IMR-90 (cell line): ENCODE results near the gene KATNAL2. TPM values are rescaled to one million over a fixed set of nuclear protein-coding genes. Genes with fewer than 3 reads are reported as not detected.

Experiments used
- ATAC-seq: fragments of 200-7000 bp; cut with Tn5 transposase; 2 replicates; pipeline ENCODE4 v1.9.1; 2020; ENCODE audit warnings: low read depth, mild to moderate bottlenecking, moderate library complexity
- Bru-seq: library from RNA; stranded (reverse); fragments of 400-500 nt; gene quantifications from one replicate; lab custom pipeline; 2021; lab: Mats Ljungman, UMichigan
- BruChase-seq, 2 experiments: library from RNA; stranded (reverse); fragments of 400-500 nt; gene quantifications; one replicate each; lab custom pipeline; 2021; lab: Mats Ljungman, UMichigan
- BruUV-seq: library from RNA; stranded (reverse); fragments of 400-500 nt; replicated peaks from 2 replicates; lab custom pipeline; 2021; lab: Mats Ljungman, UMichigan
- CTCF ChIA-PET: fragments of 300-600 bp; formaldehyde crosslinking; extraction: SDS; loops from one replicate; lab custom pipeline; 2021; ENCODE audit warnings: antibody characterized with exemption; lab: Yijun Ruan, JAX
- POLR2A ChIA-PET: fragments of 300-600 bp; sonication (Branson Sonifier 250); formaldehyde crosslinking; loops from one replicate; lab custom pipeline; 2022; ENCODE audit warnings: antibody characterized with exemption; ENCODE audit not compliant: unreplicated experiment; lab: Charles Lee
- DNase-seq: peaks from one replicate; pipeline ENCODE4 v3.0.0; 2013
- H2AFZ ChIP-seq: replicated peaks from 2 replicates; pipeline ENCODE3; 2013; ENCODE audit warnings: low read length, mild to moderate bottlenecking; ENCODE audit not compliant: poor library complexity
- H2AK5ac ChIP-seq: 2 replicates; pipeline ENCODE4 v1.6.1; 2013; ENCODE audit warnings: low read depth, low read length, inconsistent platforms
- H2AK9ac ChIP-seq: replicated peaks from 2 replicates; pipeline ENCODE3; 2013; ENCODE audit warnings: mild to moderate bottlenecking, low read depth, low read length, moderate library complexity; ENCODE audit not compliant: poor library complexity
- H2BK120ac ChIP-seq: 2 replicates; pipeline ENCODE4 v1.6.1; 2013; ENCODE audit warnings: low read depth, low read length, inconsistent platforms
- H2BK15ac ChIP-seq: 3 replicates; pipeline ENCODE4 v1.6.1; 2013; ENCODE audit warnings: low read depth, low read length, inconsistent platforms
- H2BK20ac ChIP-seq: 2 replicates; pipeline ENCODE4 v1.6.1; 2013; ENCODE audit warnings: low read depth, mild to moderate bottlenecking, inconsistent platforms, low read length, moderate library complexity
- H2BK5ac ChIP-seq: 2 replicates; pipeline ENCODE4 v1.6.1; 2013; ENCODE audit warnings: mild to moderate bottlenecking, low read depth, low read length, inconsistent platforms; ENCODE audit not compliant: poor library complexity, severe bottlenecking
- H3K14ac ChIP-seq: replicated peaks from 2 replicates; pipeline ENCODE4 v1.6.1; 2013; ENCODE audit warnings: low read depth, low read length, inconsistent platforms
- H3K18ac ChIP-seq: 2 replicates; pipeline ENCODE4 v1.6.1; 2013; ENCODE audit warnings: low read depth, low read length, control low read depth
- H3K23ac ChIP-seq: 2 replicates; pipeline ENCODE4 v1.6.1; 2013; ENCODE audit warnings: low read depth, low read length, inconsistent platforms
- H3K27ac ChIP-seq: 2 replicates; pipeline ENCODE4 v1.5.1; 2013; ENCODE audit warnings: mild to moderate bottlenecking, control low read depth, low read length; ENCODE audit not compliant: insufficient read depth
- H3K27me3 ChIP-seq: 2 replicates; pipeline ENCODE4 v1.6.1; 2013; ENCODE audit warnings: low read length; ENCODE audit not compliant: control insufficient read depth, insufficient read depth
- H3K36me3 ChIP-seq: 2 replicates; pipeline ENCODE4 v1.6.1; 2013; ENCODE audit warnings: low read length, mixed read lengths; ENCODE audit not compliant: control insufficient read depth, insufficient read depth
- H3K4ac ChIP-seq: 2 replicates; pipeline ENCODE4 v1.6.1; 2013; ENCODE audit warnings: low read depth, low read length, inconsistent platforms
- H3K4me1 ChIP-seq: 2 replicates; pipeline ENCODE4 v1.6.1; 2013; ENCODE audit warnings: low read length, mixed read lengths; ENCODE audit not compliant: control insufficient read depth, insufficient read depth
- H3K4me2 ChIP-seq: 2 replicates; pipeline ENCODE4 v1.6.1; 2013; ENCODE audit warnings: low read depth, mild to moderate bottlenecking, control low read depth, low read length, moderate library complexity
- H3K4me3 ChIP-seq: 2 replicates; pipeline ENCODE4 v1.5.1; 2013; ENCODE audit warnings: low read depth, mild to moderate bottlenecking, control low read depth, low read length, moderate library complexity; ENCODE audit not compliant: insufficient read depth
- H3K56ac ChIP-seq: 2 replicates; pipeline ENCODE4 v1.6.1; 2013; ENCODE audit warnings: low read length, inconsistent platforms; ENCODE audit not compliant: insufficient read depth; ENCODE audit errors: extremely low read depth
- H3K79me1 ChIP-seq, 2 experiments: 2 replicates each; pipeline ENCODE4 v1.6.1; 2013; ENCODE audit warnings: low read length in 2 of 2, inconsistent platforms in 1 of 2, low read depth in 1 of 2
- H3K9ac ChIP-seq: 2 replicates; pipeline ENCODE4 v1.6.1; 2013; ENCODE audit warnings: low read depth, low read length, control low read depth
- H3K9me1 ChIP-seq: 2 replicates; pipeline ENCODE4 v1.6.1; 2013; ENCODE audit warnings: low read length, inconsistent platforms; ENCODE audit not compliant: insufficient read depth
- H3K9me3 ChIP-seq: 2 replicates; pipeline ENCODE4 v1.6.1; 2013; ENCODE audit warnings: low read length; ENCODE audit not compliant: control insufficient read depth, insufficient read depth
- H4K20me1 ChIP-seq: 2 replicates; pipeline ENCODE4 v1.6.1; 2013; ENCODE audit warnings: low read length, inconsistent platforms; ENCODE audit not compliant: insufficient read depth
- H4K5ac ChIP-seq: 2 replicates; pipeline ENCODE4 v1.6.1; 2013; ENCODE audit warnings: mild to moderate bottlenecking, low read depth, low read length, control low read depth
- H4K8ac ChIP-seq, 2 experiments: 2 replicates each; pipeline ENCODE4 v1.6.1; 2013; ENCODE audit warnings: low read depth in 2 of 2, low read length in 2 of 2, control low read depth in 1 of 2, inconsistent platforms in 1 of 2
- H4K91ac ChIP-seq: 2 replicates; pipeline ENCODE4 v1.6.1; 2013; ENCODE audit warnings: low read depth, low read length, inconsistent platforms; ENCODE audit not compliant: insufficient read depth
- CEBPB ChIP-seq: IDR thresholded peaks from 2 replicates; pipeline ENCODE4 v1.6.1; 2012; ENCODE audit warnings: low read depth, low read length, improper control_type of control experiment
- CHD1 ChIP-seq: IDR thresholded peaks from 2 replicates; pipeline ENCODE4 v1.6.1; 2012; ENCODE audit warnings: low read depth, low read length, improper control_type of control experiment
- MAFK ChIP-seq: IDR thresholded peaks from 2 replicates; pipeline ENCODE4 v1.6.1; 2012; ENCODE audit warnings: low read depth, low read length, improper control_type of control experiment
- MAZ ChIP-seq: IDR thresholded peaks from 2 replicates; pipeline ENCODE4 v1.6.1; 2012; ENCODE audit warnings: low read depth, mild to moderate bottlenecking, low read length, improper control_type of control experiment, moderate library complexity, borderline replicate concordance
- MXI1 ChIP-seq: IDR thresholded peaks from 2 replicates; pipeline ENCODE4 v1.6.1; 2012; ENCODE audit warnings: low read depth, mild to moderate bottlenecking, low read length, moderate library complexity, borderline replicate concordance
- POLR2A ChIP-seq: IDR thresholded peaks from 2 replicates; pipeline ENCODE4 v1.6.1; 2012; ENCODE audit warnings: mild to moderate bottlenecking, low read depth, low read length
- RCOR1 ChIP-seq: IDR thresholded peaks from 2 replicates; pipeline ENCODE4 v1.6.1; 2012; ENCODE audit warnings: mild to moderate bottlenecking, low read length, improper control_type of control experiment; ENCODE audit not compliant: insufficient replicate concordance
- RFX5 ChIP-seq: IDR thresholded peaks from 2 replicates; pipeline ENCODE4 v1.8.0; 2012; ENCODE audit warnings: low read depth, mild to moderate bottlenecking, low read length, moderate library complexity
- SMC3 ChIP-seq: fragments of 150-350 bp; IDR thresholded peaks from 2 replicates; pipeline ENCODE4 v1.6.1; 2016; ENCODE audit warnings: low read depth, mild to moderate bottlenecking, antibody characterized with exemption, low read length, moderate library complexity
- WGBS, 2 experiments: methylation state at CpG; one replicate each; pipeline versions ENCODE4 v1.1.5 to v1.1.7; 2013; ENCODE audit warnings: missing lambda C conversion rate in 2 of 2; ENCODE audit not compliant: insufficient read length in 1 of 2; ENCODE audit errors: extremely low coverage in 2 of 2; 5-methylcytosine and 5-hydroxymethylcytosine counted together
- dilution Hi-C: fragments of 300-500 bp; cut with HindIII; formaldehyde crosslinking; loops from one replicate; pipeline ENCODE4 v1.14.3; 2018; ENCODE audit warnings: low sequenced_read_pairs; ENCODE audit not compliant: unreplicated experiment
- in situ Hi-C: fragments of 300-500 bp; cut with MboI; formaldehyde crosslinking; loops from 3 replicates; pipeline ENCODE4 v1.14.3; 2019; ENCODE audit warnings: low sequenced_read_pairs, inconsistent platforms, mixed read lengths
- intact Hi-C: fragments of 100-400 bp; cut with micrococcal nuclease; formaldehyde crosslinking; loops from 2 replicates; pipeline ENCODE4 v1.10.0; 2022
- long read RNA-seq: library from polyadenylated mRNA; unstranded; transcript quantifications from one replicate; pipeline ENCODE4 v2.0.0, GENCODE V29; 2021; ENCODE audit not compliant: unreplicated experiment
- polyA plus RNA-seq, 3 experiments: library from polyadenylated mRNA; depleted of rRNA; stranded (reverse); fragments of >200 nt; gene quantifications; 2 replicates each; pipeline ENCODE4 v1.2.3, GENCODE V29; 2012; ENCODE audit warnings: low replicate concordance in 1 of 3
- total RNA-seq: library from RNA; depleted of rRNA; stranded (reverse); fragments of >200 nt; gene quantifications from 2 replicates; pipeline ENCODE4 v1.2.3, GENCODE V29; 2012; rRNA removed
- TF ChIP-seq, protein P1 (sequence below): fragments of 150-350 bp; IDR thresholded peaks from 2 replicates; pipeline ENCODE4 v1.6.1; 2016; ENCODE audit warnings: low read depth, mild to moderate bottlenecking, low read length, moderate library complexity, borderline replicate concordance
- TF ChIP-seq, protein P2 (sequence below): fragments of 150-350 bp; IDR thresholded peaks from 2 replicates; pipeline ENCODE4 v1.6.1; 2017; ENCODE audit warnings: mild to moderate bottlenecking, antibody characterized with exemption, low read length, low read depth

The KATNAL2 gene, protein sequence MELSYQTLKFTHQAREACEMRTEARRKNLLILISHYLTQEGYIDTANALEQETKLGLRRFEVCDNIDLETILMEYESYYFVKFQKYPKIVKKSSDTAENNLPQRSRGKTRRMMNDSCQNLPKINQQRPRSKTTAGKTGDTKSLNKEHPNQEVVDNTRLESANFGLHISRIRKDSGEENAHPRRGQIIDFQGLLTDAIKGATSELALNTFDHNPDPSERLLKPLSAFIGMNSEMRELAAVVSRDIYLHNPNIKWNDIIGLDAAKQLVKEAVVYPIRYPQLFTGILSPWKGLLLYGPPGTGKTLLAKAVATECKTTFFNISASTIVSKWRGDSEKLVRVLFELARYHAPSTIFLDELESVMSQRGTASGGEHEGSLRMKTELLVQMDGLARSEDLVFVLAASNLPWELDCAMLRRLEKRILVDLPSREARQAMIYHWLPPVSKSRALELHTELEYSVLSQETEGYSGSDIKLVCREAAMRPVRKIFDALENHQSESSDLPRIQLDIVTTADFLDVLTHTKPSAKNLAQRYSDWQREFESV
- total RNA-seq, result 0.90 and 1.4 TPM in 2 replicates
- polyA plus RNA-seq (2012; rRNA removed), result 1.4 and 2.3 TPM in 2 replicates
- polyA plus RNA-seq (2012; cell fraction: cytosol; rRNA removed), result 0.66 and 0.84 TPM in 2 replicates
- polyA plus RNA-seq (2012; cell fraction: nucleus; rRNA removed; ENCODE audit: low replicate concordance), result 1.9 and 11.4 TPM in 2 replicates
- Bru-seq, nascent RNA, result percentile 50 among the genes with signal in this experiment
- percentile 67 among the genes with signal in this experiment for BruChase-seq, experiment 1, labeled RNA remaining after a 6-hour chase
- percentile 62 among the genes with signal in this experiment for BruChase-seq, experiment 2, labeled RNA remaining after a 2-hour chase
- long read RNA-seq, partial matches to known transcripts, result 0 of 7 reads
- long read RNA-seq, other reads (novel, unspliced or antisense), result 7 of 7 reads

DNA sequence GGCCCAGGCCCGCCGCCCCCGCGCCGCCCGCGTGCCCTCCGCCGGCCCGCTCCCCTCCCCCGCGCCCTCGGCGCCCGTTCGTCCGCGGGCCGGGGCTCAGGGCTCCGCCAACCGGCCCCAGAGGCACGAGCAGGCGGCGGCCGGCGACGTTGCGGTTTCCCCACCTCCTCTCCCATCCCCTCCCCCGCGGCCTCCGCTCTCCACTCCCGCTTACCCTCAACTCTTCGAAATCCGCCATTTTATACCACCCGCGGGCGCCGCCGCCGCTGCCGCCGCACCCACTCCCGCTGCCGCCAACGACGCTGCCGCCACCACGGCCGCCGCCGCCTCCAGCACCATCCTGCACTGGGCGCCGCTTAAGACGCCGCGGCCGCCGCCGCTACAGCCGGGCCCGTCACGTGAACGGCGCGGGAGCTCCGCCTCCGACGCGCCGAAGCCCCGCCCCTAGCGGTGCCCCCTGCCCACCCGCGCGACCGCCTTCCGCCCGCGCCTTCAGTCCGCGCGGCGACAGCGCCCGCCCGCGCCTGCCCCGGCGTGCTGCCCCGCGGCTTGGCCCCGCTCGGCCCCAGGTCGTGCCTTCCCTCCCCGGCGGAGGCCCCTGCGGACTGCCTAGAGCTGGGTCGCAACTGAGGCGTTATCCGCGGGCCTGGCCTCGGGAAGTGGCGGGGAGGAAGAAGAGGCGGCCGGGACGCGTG is at the start of gene KATNAL2, which contains the start of gene PIAS2:
Gene KATNAL2 (plus strand): TSS at position 495 of the 695 bp plus-strand sequence. CDS start 29,271 bp downstream, outside the sequence.
Gene PIAS2 (minus strand): TSS at position 400 of the 695 bp plus-strand sequence. CDS start 162 bp downstream, at position 238.
- peaks cover 21 to 47% of the 10 kb centered on the region in 2 experiments for H3K79me1 ChIP-seq
- no peaks in the 10 kb centered on the region; the same call in 1 of the 2 replicates for H3K9me1 ChIP-seq
- peak within 1 kb of the TSS; percentile 98 for H2AFZ ChIP-seq
- H3K36me3 ChIP-seq, result no peaks in the 10 kb centered on the region
- DNase-seq (peak; percentile 58), ATAC-seq (peak; percentile 94)
- H3K4me1 ChIP-seq, result peaks cover 2% of the 10 kb centered on the region; the same call in 1 of the 2 replicates
- H3K9me3 ChIP-seq, result no peaks in the 10 kb centered on the region
- peak within 1 kb of the TSS; percentile 85 for H3K27ac ChIP-seq
- ChIA-PET CTCF (no interaction called here), POLR2A (interaction anchor here (0.6 kb wide), 1 partner anchor 852 kb away, joined by 3 read pairs; no protein-coding TSS in a partner anchor)
- peak within 1 kb of the TSS; percentile 70; the same call in 1 of the 2 replicates for H4K91ac ChIP-seq
- H3K9ac ChIP-seq, result peak within 1 kb of the TSS; percentile 95
- H2BK20ac ChIP-seq, result no peak within 1 kb of the TSS; the same call in 1 of the 2 replicates
- no peak within 1 kb of the TSS for H2BK15ac ChIP-seq
- H3K14ac ChIP-seq, result peak within 1 kb of the TSS; percentile 81
- peak within 1 kb of the TSS; percentile 29; the same call in 1 of the 2 replicates for H3K56ac ChIP-seq
- peak within 1 kb of the TSS; percentile 84 for H2AK9ac ChIP-seq
- no peaks in the 10 kb centered on the region for H3K27me3 ChIP-seq
- peak within 1 kb of the TSS; percentile 21; the same call in 1 of the 2 replicates for H3K18ac ChIP-seq
- H4K20me1 ChIP-seq, result peaks cover 8% of the 10 kb centered on the region; the same call in 1 of the 2 replicates
- peak within 1 kb of the TSS; percentile 85 for H3K4me3 ChIP-seq
- intact Hi-C loops (loop anchor here (1.0 kb wide), 1 partner anchor 22 kb away; no protein-coding TSS in a partner anchor), in situ Hi-C loops (no loop called here), dilution Hi-C loops (no loop called here)
- 0% methylated on average over 27 of the region's 107 CpGs; no CpG with 5 or more reads in 1 of the 2 experiments for WGBS, 2 experiments
- peak within 1 kb of the TSS; percentile 11; the same call in 1 of the 2 replicates for H2AK5ac ChIP-seq
- H2BK5ac ChIP-seq, result peak within 1 kb of the TSS; percentile 68
- peak within 1 kb of the TSS; percentile 80 for H3K4ac ChIP-seq
- no peak within 1 kb of the TSS for H2BK120ac ChIP-seq
- peak within 1 kb of the TSS; percentile 59 for H4K5ac ChIP-seq
- H3K4me2 ChIP-seq, result peak within 1 kb of the TSS; percentile 94
- peak within 1 kb of the TSS; percentile 8 to 95; a peak in 3 of 4 replicates for H4K8ac ChIP-seq
- BruUV-seq, result no TSS peak
- peak within 1 kb of the TSS; percentile 96 for H3K23ac ChIP-seq
- TF ChIP-seq POLR2A (peak; percentile 79), CEBPB (no peak), RFX5 (no peak), MAFK (no peak), CHD1 (no peak), MAZ (peak; percentile 16; the same call in 1 of the 2 replicates), RCOR1 (no peak), MXI1 (no peak), SMC3 (no peak)
- TF ChIP-seq, protein P1, sequence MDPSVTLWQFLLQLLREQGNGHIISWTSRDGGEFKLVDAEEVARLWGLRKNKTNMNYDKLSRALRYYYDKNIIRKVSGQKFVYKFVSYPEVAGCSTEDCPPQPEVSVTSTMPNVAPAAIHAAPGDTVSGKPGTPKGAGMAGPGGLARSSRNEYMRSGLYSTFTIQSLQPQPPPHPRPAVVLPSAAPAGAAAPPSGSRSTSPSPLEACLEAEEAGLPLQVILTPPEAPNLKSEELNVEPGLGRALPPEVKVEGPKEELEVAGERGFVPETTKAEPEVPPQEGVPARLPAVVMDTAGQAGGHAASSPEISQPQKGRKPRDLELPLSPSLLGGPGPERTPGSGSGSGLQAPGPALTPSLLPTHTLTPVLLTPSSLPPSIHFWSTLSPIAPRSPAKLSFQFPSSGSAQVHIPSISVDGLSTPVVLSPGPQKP, result no peak
- TF ChIP-seq, protein P2, sequence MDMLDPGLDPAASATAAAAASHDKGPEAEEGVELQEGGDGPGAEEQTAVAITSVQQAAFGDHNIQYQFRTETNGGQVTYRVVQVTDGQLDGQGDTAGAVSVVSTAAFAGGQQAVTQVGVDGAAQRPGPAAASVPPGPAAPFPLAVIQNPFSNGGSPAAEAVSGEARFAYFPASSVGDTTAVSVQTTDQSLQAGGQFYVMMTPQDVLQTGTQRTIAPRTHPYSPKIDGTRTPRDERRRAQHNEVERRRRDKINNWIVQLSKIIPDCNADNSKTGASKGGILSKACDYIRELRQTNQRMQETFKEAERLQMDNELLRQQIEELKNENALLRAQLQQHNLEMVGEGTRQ, result peak; percentile 88
